ENCODE data around the gene ISM2. TPM values are rescaled to one million over a fixed set of nuclear protein-coding genes. Genes with fewer than 3 reads are reported as not detected.

ISM2 gene
- total and polyA plus RNA-seq, 2 of the 13 experiments (the other 11 are each of a cell fraction or from before 2014, with no cell fraction given) = 1.8 to 40.7 TPM

DNA sequence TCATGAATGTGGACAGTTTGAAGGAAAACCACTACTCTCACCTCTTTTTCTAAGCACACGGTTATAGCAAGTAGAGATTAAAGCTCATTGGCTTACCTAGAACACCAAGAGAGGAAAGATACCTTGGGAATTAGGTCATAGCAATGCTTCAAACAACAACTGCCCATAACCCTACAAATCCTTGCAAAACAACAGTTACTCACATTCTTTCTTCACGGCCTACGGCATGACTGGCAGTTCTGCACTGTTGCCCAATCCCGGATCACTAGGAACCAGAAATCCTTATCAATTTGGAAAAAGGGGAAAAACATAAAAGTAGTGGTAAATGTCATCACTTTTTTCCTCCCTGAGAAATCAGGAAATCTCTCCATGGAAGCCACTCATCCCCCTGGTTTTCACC is 9.6 kb upstream of the ISM2 start (continued):
- no peak for TF ChIP-seq ZXDC (CRISPR knock-in tag; IDR thresholded peaks at IDR 0.05)
- no peak for TF ChIP-seq CSRNP1 (CRISPR knock-in tag; IDR thresholded peaks at IDR 0.05)
- TF ChIP-seq ZNF878 (CRISPR knock-in tag; IDR thresholded peaks at IDR 0.05) = no peak
- no peak for TF ChIP-seq ZBTB20 (CRISPR knock-in tag; IDR thresholded peaks at IDR 0.05; ENCODE audit: borderline replicate concordance, low read depth)
- 0 out of 2 replicates have a peak, but pooled peaks have one; percentile 37 for TF ChIP-seq BCL6 (CRISPR knock-in tag; IDR thresholded peaks at IDR 0.05)
- no peak for TF ChIP-seq ZNF720 (CRISPR knock-in tag; IDR thresholded peaks at IDR 0.05)
- TF ChIP-seq MYPOP (CRISPR knock-in tag; IDR thresholded peaks at IDR 0.05) = no peak
- no peak for TF ChIP-seq ZNF274 (CRISPR knock-in tag; IDR thresholded peaks at IDR 0.05)
- TF ChIP-seq, protein P1, sequence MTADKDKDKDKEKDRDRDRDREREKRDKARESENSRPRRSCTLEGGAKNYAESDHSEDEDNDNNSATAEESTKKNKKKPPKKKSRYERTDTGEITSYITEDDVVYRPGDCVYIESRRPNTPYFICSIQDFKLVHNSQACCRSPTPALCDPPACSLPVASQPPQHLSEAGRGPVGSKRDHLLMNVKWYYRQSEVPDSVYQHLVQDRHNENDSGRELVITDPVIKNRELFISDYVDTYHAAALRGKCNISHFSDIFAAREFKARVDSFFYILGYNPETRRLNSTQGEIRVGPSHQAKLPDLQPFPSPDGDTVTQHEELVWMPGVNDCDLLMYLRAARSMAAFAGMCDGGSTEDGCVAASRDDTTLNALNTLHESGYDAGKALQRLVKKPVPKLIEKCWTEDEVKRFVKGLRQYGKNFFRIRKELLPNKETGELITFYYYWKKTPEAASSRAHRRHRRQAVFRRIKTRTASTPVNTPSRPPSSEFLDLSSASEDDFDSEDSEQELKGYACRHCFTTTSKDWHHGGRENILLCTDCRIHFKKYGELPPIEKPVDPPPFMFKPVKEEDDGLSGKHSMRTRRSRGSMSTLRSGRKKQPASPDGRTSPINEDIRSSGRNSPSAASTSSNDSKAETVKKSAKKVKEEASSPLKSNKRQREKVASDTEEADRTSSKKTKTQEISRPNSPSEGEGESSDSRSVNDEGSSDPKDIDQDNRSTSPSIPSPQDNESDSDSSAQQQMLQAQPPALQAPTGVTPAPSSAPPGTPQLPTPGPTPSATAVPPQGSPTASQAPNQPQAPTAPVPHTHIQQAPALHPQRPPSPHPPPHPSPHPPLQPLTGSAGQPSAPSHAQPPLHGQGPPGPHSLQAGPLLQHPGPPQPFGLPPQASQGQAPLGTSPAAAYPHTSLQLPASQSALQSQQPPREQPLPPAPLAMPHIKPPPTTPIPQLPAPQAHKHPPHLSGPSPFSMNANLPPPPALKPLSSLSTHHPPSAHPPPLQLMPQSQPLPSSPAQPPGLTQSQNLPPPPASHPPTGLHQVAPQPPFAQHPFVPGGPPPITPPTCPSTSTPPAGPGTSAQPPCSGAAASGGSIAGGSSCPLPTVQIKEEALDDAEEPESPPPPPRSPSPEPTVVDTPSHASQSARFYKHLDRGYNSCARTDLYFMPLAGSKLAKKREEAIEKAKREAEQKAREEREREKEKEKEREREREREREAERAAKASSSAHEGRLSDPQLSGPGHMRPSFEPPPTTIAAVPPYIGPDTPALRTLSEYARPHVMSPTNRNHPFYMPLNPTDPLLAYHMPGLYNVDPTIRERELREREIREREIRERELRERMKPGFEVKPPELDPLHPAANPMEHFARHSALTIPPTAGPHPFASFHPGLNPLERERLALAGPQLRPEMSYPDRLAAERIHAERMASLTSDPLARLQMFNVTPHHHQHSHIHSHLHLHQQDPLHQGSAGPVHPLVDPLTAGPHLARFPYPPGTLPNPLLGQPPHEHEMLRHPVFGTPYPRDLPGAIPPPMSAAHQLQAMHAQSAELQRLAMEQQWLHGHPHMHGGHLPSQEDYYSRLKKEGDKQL (CRISPR knock-in tag; IDR thresholded peaks at IDR 0.05; ENCODE audit: low read depth) = no peak
- peak; percentile 76 for TF ChIP-seq PBX2 (CRISPR knock-in tag; IDR thresholded peaks at IDR 0.05)
- TF ChIP-seq NFE2L2 (IDR thresholded peaks at IDR 0.05; ENCODE audit: low read length) = peak; percentile 90
- TF ChIP-seq ZFX (CRISPR knock-in tag; IDR thresholded peaks at IDR 0.05; ENCODE audit: low read depth) = no peak
- TF ChIP-seq, protein P2, sequence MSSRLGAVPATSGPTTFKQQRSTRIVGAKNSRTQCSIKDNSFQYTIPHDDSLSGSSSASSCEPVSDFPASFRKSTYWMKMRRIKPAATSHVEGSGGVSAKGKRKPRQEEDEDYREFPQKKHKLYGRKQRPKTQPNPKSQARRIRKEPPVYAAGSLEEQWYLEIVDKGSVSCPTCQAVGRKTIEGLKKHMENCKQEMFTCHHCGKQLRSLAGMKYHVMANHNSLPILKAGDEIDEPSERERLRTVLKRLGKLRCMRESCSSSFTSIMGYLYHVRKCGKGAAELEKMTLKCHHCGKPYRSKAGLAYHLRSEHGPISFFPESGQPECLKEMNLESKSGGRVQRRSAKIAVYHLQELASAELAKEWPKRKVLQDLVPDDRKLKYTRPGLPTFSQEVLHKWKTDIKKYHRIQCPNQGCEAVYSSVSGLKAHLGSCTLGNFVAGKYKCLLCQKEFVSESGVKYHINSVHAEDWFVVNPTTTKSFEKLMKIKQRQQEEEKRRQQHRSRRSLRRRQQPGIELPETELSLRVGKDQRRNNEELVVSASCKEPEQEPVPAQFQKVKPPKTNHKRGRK (CRISPR knock-in tag; IDR thresholded peaks at IDR 0.05) = no peak
- TF ChIP-seq GABPA (IDR thresholded peaks at IDR 0.05; ENCODE audit: low read depth, low read length) = no peak
- TF ChIP-seq GABPA (CRISPR knock-in tag; IDR thresholded peaks at IDR 0.05; ENCODE audit: low read depth) = no peak
- 0 out of 2 replicates have a peak, but pooled peaks have one; percentile 13 for TF ChIP-seq ATF7 (IDR thresholded peaks at IDR 0.05)
- no peak; the same call in 1 of the 2 replicates for TF ChIP-seq ATF7 (CRISPR knock-in tag; IDR thresholded peaks at IDR 0.05)

Measured in HepG2 (cell line).